ENCODE measurements around the gene TRANK1.

DNA sequence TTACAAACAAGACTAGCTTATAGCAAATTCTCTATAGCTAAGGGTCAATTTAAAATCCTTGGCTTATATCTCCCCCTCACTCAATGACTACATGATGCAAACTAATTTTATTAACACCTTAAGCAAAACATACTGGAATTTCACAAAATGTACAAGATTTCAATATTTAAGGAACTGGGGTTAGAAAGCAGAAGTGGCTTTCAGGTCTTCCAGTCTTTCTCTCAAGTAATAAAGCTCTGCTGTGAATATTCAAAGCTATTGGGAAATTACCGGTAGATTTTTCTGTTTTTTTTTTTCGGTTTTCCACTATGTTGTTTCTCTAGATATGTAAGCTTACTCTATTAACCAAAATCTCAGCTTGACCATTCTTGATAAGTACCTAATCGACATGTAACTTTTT lies 44.2 kb upstream of the TRANK1 start:
- TF ChIP-seq EZH2 (IDR thresholded peaks at IDR 0.05; ENCODE audit: insufficient read depth, poor library complexity, severe bottlenecking): no peak
- no peak for TF ChIP-seq EZH2phosphoT487 (IDR thresholded peaks at IDR 0.05; ENCODE audit: insufficient read depth, low read depth)
